Astrocyte (in vitro differentiated cells and primary cell): ENCODE measurements around the gene MAOB.

ENCODE experiments used
- EZH2 ChIP-seq: IDR thresholded peaks from 2 replicates; pipeline ENCODE4 v1.6.1; 2012; ENCODE audit warnings: mild to moderate bottlenecking, low read length, inconsistent platforms; ENCODE audit not compliant: insufficient read depth
- TF ChIP-seq, protein P1 (sequence below): IDR thresholded peaks from 2 replicates; pipeline ENCODE4 v1.5.1; 2011; ENCODE audit warnings: low read depth, mild to moderate bottlenecking, inconsistent platforms, low read length, moderate library complexity; ENCODE audit not compliant: insufficient read depth

DNA sequence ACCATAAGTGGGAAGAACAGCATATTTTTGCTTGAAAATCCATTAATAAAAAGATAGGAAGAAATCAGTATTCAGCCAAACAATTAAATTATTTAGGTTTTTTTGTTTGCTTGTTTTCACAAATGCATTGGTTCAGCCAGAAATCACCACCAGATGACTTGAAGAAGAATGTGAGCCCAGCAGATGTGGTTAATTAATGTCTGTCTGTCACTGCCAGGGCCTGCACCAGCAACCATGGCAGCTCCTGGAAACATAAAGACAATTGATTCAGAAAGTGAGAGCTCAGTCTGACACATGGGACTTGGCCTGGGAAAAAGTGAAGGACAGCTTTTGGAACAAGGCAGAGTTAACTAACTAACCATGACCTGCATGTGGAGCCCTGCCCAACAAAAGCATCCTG is 74.0 kb downstream of the MAOB start:
- TF ChIP-seq, protein P1, sequence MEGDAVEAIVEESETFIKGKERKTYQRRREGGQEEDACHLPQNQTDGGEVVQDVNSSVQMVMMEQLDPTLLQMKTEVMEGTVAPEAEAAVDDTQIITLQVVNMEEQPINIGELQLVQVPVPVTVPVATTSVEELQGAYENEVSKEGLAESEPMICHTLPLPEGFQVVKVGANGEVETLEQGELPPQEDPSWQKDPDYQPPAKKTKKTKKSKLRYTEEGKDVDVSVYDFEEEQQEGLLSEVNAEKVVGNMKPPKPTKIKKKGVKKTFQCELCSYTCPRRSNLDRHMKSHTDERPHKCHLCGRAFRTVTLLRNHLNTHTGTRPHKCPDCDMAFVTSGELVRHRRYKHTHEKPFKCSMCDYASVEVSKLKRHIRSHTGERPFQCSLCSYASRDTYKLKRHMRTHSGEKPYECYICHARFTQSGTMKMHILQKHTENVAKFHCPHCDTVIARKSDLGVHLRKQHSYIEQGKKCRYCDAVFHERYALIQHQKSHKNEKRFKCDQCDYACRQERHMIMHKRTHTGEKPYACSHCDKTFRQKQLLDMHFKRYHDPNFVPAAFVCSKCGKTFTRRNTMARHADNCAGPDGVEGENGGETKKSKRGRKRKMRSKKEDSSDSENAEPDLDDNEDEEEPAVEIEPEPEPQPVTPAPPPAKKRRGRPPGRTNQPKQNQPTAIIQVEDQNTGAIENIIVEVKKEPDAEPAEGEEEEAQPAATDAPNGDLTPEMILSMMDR, result no peak
- no peak for TF ChIP-seq EZH2
